Measurements from ENCODE around the gene KIF16B. TPM values are rescaled to one million over a fixed set of nuclear protein-coding genes. Genes with fewer than 3 reads are reported as not detected.

Gene KIF16B
- total and polyA plus RNA-seq, 2 of the 8 experiments (the other 6 are each of a cell fraction or from before 2014, with no cell fraction given): 3.0 to 9.2 TPM

DNA sequence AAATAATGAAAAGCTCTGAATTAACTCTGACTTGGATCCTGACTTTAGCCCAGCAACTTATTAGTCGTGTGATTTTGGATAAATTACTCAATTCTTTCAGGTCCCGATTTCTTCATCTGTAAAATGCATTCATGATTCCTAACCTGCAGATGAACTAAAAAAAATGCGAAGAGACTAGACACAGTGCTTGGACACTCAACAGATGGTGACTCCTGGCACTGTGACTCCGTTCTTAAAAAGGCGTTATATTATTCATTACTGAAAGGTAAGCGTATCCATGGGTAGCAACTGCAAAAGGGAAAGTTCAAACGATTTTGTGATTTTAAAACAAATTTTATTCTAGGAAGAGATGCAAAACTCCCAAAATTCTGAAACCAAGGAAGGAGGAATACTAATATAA lies 226.3 kb downstream of the KIF16B start:
- ChIA-PET CTCF (ENCODE audit: partially characterized antibody) (interaction anchor here (0.8 kb wide), 1 partner anchor 21 kb away, joined by 4 read pairs; no protein-coding TSS in a partner anchor), POLR2A (ENCODE audit: partially characterized antibody) (no interaction called here)
- Histone ChIP-seq H3K9me3 (ENCODE audit: insufficient read depth in 2 of 2, low read depth in 1 of 2, low read length in 1 of 2) (no peaks in the 10 kb centered on the region), H2BK5ac (ENCODE audit: low read depth, low read length) (no peak overlapping the region), H3K23me2 (ENCODE audit: low read depth, low read length) (no peaks in the 10 kb centered on the region), H3K18ac (ENCODE audit: extremely low read depth, low read length) (no peak overlapping the region), H2BK12ac (ENCODE audit: low read depth, low read length) (no peak overlapping the region), H3K4me3 (ENCODE audit: extremely low read depth in 1 of 4, insufficient read depth in 2 of 4, low read depth in 3 of 4, low read length in 4 of 4) (no peak overlapping the region), H4K91ac (replicated peaks; ENCODE audit: insufficient read length, low read length) (no peak overlapping the region), H4K20me1 (replicated peaks in 1 of 2; ENCODE audit: control insufficient read depth in 1 of 2, insufficient read depth in 2 of 2, low read length in 2 of 2) (peaks cover 0 to 4% of the 10 kb centered on the region in 2 experiments), H3K27me3 (replicated peaks in 1 of 4; ENCODE audit: control insufficient read depth in 3 of 4, extremely low read depth in 1 of 4, insufficient read depth in 3 of 4, low read length in 3 of 4) (no peaks in the 10 kb centered on the region), H4K8ac (ENCODE audit: extremely low read depth, insufficient read depth, low read length) (no peak overlapping the region), H3K4me1 (replicated peaks in 1 of 4; ENCODE audit: control insufficient read depth in 3 of 4, insufficient read depth in 4 of 4, low read length in 3 of 4) (no peaks in the 10 kb centered on the region), H3K4ac (replicated peaks; ENCODE audit: insufficient read length, low read depth, low read length) (no peak overlapping the region), H3K9ac (replicated peaks in 1 of 4; ENCODE audit: extremely low read depth in 1 of 4, low read depth in 3 of 4, low read length in 3 of 4) (no peak overlapping the region), H3K23ac (ENCODE audit: insufficient read length) (no peak overlapping the region), H3K14ac (ENCODE audit: insufficient read length) (no peak overlapping the region), H3K4me2 (ENCODE audit: insufficient read depth in 1 of 2, low read depth in 2 of 2, low read length in 2 of 2) (no peak overlapping the region), H2BK20ac (ENCODE audit: low read length) (no peak overlapping the region), H4K5ac (ENCODE audit: insufficient read length, low read depth, low read length) (no peak overlapping the region), H3K79me2 (ENCODE audit: control insufficient read depth in 1 of 2, insufficient read depth in 2 of 2, low read length in 2 of 2) (no peaks in the 10 kb centered on the region), H3K27ac (ENCODE audit: low read depth, low read length) (no peak overlapping the region), H3K56ac (replicated peaks; ENCODE audit: insufficient read length, low read depth, low read length) (no peak overlapping the region), H3K79me1 (ENCODE audit: low read depth, low read length) (no peaks in the 10 kb centered on the region), H2BK120ac (replicated peaks; ENCODE audit: low read depth, low read length) (no peak overlapping the region), H2AK5ac (ENCODE audit: low read depth, low read length) (no peak overlapping the region), H2AFZ (ENCODE audit: low read length) (no peak overlapping the region), H3K36me3 (ENCODE audit: control insufficient read depth in 2 of 4, insufficient read depth in 4 of 4, low read length in 3 of 4) (no peaks in the 10 kb centered on the region), H2BK15ac (ENCODE audit: low read length) (no peak overlapping the region)
- no peak for DNase-seq (ENCODE audit: low read depth in 1 of 2, low spot score in 2 of 2)
- WGBS, 2 experiments (ENCODE audit: extremely low coverage in 1 of 2, insufficient coverage in 1 of 2, insufficient read length in 1 of 2, insufficient replicate concordance in 2 of 2, low coverage in 1 of 2, low lambda C conversion rate in 2 of 2, missing lambda C conversion rate in 1 of 2): 78% methylated on average over 7 of the region's 7 CpGs; no CpG with 5 or more reads in 1 of the 2 experiments
- no peak for FAIRE-seq
- TF ChIP-seq GABPA (IDR thresholded peaks at IDR 0.05; ENCODE audit: borderline replicate concordance, insufficient read depth, low read length) (no peak), POLR2AphosphoS5 (IDR thresholded peaks at IDR 0.05; ENCODE audit: low read depth, low read length) (no peak), ATF3 (IDR thresholded peaks at IDR 0.05; ENCODE audit: insufficient read depth, low read depth, low read length) (no peak), SP4 (IDR thresholded peaks at IDR 0.05; ENCODE audit: low read length) (no peak), SIN3A (conservative IDR thresholded peaks at IDR 0.05 in 1 of 2, IDR thresholded peaks at IDR 0.05 in 1 of 2; ENCODE audit: low read depth in 1 of 2, low read length in 2 of 2) (no peak), KDM4A (IDR thresholded peaks at IDR 0.05; ENCODE audit: low read depth, low read length, severe bottlenecking) (no peak), SAP30 (IDR thresholded peaks at IDR 0.05; ENCODE audit: insufficient read depth, insufficient replicate concordance, low read length) (no peak), POU5F1 (IDR thresholded peaks at IDR 0.05; ENCODE audit: low read depth, low read length) (no peak), SUZ12 (IDR thresholded peaks at IDR 0.05; ENCODE audit: low read length) (no peak), SIRT6 (IDR thresholded peaks at IDR 0.05; ENCODE audit: low read length) (no peak)
- TF ChIP-seq, protein P1, sequence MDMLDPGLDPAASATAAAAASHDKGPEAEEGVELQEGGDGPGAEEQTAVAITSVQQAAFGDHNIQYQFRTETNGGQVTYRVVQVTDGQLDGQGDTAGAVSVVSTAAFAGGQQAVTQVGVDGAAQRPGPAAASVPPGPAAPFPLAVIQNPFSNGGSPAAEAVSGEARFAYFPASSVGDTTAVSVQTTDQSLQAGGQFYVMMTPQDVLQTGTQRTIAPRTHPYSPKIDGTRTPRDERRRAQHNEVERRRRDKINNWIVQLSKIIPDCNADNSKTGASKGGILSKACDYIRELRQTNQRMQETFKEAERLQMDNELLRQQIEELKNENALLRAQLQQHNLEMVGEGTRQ (IDR thresholded peaks at IDR 0.05; ENCODE audit: low read length): no peak
- TF ChIP-seq, protein P2, sequence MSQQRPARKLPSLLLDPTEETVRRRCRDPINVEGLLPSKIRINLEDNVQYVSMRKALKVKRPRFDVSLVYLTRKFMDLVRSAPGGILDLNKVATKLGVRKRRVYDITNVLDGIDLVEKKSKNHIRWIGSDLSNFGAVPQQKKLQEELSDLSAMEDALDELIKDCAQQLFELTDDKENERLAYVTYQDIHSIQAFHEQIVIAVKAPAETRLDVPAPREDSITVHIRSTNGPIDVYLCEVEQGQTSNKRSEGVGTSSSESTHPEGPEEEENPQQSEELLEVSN (IDR thresholded peaks at IDR 0.05): no peak

Data from H1 (cell line).